Retinal pigment epithelial cell (primary cell): ENCODE results near the gene HNRNPH3.

ENCODE experiments used
- DNase-seq: peaks from one replicate; pipeline ENCODE4 v3.0.0-alpha.2; 2010; ENCODE audit warnings: low read depth
- H3K4me3 ChIP-seq: 2 replicates; pipeline ENCODE4 v1.5.1; 2011; ENCODE audit warnings: mild to moderate bottlenecking, low read length, control low read depth, moderate library complexity
- CTCF ChIP-seq: conservative IDR thresholded peaks from 2 replicates; pipeline ENCODE4 v1.5.1; 2011; ENCODE audit warnings: low read depth, low read length, control low read depth, inconsistent platforms

Gene HNRNPH3

GRCh38 chr10:68346774-68347173, 14.9 kb downstream of the HNRNPH3 start:
- no peak for TF ChIP-seq CTCF

GRCh38 chr10:68348265-68348741, 16.4 kb downstream of the HNRNPH3 start:
- TF ChIP-seq CTCF = peak; percentile 90
- DNase-seq = no peak
- no peak overlapping the region for H3K4me3 ChIP-seq

More at GRCh38 chr10:68346774-68347173, 14.9 kb downstream of the HNRNPH3 start:
- no peak for DNase-seq
- no peak overlapping the region for H3K4me3 ChIP-seq

- no peak overlapping the region for H3K4me3 ChIP-seq
- TF ChIP-seq CTCF = no peak
- no peak for DNase-seq
These were observed 21.7 kb downstream of the HNRNPH3 start for GRCh38 chr10:68353537-68353936.

DNA sequence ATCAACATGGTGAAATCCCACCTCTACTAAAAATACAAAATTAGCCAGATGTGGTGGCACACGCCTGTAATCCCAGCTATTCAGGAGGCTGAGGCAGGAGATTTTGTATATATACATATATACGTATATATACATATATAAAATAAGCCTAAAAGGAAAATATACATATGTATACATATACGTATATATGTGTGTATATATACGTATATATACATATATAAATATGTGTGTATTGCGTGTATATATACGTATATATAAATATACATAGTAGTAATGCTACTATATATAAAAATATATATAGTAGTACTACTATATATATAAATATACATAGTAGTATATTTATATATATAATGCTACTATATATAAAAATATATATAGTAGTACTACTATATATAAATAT, 27.3 kb downstream of the HNRNPH3 start:
- H3K4me3 ChIP-seq = no peak overlapping the region
- no peak for TF ChIP-seq CTCF
- DNase-seq = no peak

DNA sequence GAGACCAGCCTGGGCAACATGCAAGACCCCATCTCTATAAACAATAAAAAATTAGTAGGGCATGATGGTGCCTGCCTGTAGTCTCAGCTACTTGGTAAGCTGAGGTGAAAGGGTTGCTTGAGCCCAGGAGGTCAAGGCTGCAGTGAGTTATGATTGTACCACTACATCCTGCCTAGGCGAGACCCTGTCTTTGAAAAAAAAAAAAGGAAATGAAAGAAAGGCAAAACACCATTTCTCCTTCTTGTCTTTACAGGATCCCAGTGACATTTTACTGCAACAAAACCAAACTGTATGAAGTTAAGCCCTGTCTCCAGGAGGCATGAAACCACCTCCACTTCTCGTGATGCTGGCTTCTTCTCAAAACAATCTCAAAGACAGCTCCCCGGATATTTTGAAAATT, 30.7 kb downstream of the HNRNPH3 start:
- TF ChIP-seq CTCF = no peak
- DNase-seq = no peak
- H3K4me3 ChIP-seq = no peak overlapping the region

DNA sequence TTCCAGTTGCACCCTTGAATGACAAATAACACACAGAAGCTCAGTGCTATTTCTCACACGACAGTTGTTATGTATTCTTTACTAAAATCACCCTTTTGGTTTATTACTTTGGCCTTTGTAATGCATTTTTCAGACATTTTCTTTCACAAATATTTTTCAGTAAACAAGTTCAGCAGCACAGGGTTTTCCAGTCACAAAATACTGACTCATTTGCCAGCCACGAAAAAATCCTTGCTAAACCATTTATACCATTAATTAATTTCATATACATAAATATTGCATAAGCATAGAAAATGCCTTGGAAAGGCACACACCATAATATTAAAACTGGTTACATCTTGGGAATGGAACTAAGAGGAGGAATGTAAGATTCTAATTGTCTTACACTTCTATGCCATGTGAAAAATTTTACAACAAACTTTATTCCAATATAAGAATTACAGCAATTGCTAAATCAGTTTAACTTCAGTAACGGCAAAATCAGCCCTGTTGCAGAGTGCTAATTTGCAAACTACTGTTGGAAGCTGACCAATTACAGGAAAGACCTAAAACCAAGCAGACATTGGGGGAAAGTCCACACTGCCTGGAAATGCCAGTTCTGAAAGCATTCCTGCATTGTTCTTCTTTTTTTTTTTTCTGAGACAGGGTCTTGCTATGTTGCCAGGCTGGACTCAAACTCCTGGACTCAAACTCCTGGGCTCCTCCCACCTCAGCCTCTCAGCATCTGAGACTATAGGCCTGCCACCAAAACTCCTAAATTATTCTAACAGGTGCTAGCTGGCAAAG, 32.4 kb downstream of the HNRNPH3 start:
- no peak for TF ChIP-seq CTCF

GRCh38 chr10:68365611-68366010, 33.7 kb downstream of the HNRNPH3 start:
- DNase-seq = no peak
- TF ChIP-seq CTCF = no peak
- no peak overlapping the region for H3K4me3 ChIP-seq

More for the DNA sequence above, 32.4 kb downstream of the HNRNPH3 start:
- DNase-seq = no peak
- H3K4me3 ChIP-seq = no peak overlapping the region
